Esophagus mucosa (tissue), 1 donor: ENCODE results near the gene SEMA4D. TPM values are rescaled to one million over a fixed set of nuclear protein-coding genes. Genes with fewer than 3 reads are reported as not detected.

Experiments
- ATAC-seq: fragments of 200-7000 bp; cut with Tn5 transposase; one replicate; pipeline ENCODE4 v1.9.1; 2020
- total RNA-seq: library from RNA; stranded (reverse); gene quantifications from one replicate; pipeline ENCODE4 v1.2.4, GENCODE V29; 2023
- donor health status: DM: yes; HTN: yes; CAD: no.

SEMA4D gene
- total RNA-seq, 1 donor from 2014 or later, result 30.4 TPM

DNA sequence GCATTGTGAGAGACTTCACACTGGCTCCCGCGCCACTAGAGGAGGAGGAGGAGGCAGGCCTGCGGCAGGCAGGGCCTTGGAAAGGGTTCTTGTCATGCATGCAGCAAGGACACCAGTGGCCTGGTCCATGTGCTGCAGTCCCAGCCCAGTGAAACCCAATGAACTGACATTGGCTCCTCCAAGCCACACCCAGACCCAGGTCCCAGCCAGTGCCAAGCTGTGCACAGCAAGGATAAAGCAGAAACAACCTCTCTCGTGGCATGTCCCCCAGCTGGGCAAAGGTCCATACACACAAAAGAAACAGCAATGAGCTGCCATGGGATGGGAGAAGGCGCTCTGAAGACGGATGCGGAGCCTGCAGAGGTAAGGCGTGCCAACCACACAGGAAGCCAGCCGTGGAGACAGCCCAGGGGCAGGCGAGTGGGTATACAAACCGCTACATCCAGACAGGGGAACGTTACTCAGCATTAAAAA lies 89.2 kb downstream of the SEMA4D start:
- ATAC-seq, result peak; percentile 55

DNA sequence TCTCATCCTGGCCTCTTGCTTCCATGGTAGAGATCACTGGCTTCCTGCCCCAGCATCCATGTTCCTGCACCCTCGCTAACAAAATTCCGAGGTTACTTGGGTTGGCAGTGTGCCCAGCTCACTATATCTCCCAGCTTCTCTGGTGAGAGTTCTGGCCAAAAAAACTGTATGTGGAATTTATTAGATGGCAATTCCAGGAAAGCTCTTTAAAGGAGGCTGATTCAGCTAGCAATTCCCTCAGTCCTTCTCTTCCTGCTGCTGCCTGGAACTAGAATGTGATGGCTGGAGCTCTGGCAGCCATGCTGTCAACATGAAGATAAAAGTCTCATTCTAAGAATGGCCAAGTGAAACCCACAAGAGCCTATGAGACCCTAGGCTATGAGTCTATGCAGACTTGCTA lies 90.8 kb downstream of the SEMA4D start:
- no peak for ATAC-seq

DNA sequence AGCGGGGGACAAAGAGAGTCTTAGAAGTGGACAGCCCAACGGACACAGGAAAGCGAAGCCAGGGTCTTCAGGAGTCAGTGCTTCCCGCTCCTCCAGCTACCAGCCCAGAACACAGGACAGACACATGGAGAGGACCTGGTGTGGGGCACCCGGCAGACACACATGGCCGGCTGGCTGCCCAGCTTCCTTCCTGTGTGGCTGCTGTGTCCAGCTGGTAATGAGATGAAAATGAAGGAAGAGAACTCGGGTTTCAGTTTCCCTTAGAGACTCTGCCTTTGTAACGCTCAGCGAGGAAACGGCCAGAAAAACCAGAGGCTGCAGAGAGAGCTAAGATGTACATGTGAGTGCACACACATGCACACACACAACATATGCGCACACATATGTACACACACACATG lies 92.1 kb downstream of the SEMA4D start:
- ATAC-seq, result peak; percentile 29

DNA sequence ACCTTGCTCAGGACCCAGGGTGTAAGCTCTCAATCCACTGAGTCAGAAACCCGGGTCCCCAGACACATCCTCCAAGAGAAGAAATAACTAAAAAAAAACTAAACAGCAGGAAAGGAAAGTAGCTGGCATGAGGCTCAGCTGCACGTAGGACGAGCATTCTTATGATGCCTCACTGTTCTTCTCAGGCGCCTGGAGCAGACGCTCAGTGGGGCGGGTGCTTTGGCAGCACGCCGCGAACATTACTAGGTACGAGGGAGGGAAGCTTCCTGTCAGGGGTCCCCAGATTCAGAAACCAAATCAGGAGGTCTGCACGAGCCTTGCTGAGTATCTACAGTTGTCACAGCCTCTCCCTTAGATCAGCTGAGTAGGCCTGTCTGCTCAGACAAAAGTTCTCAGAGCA lies 93.8 kb downstream of the SEMA4D start:
- no peak for ATAC-seq

DNA sequence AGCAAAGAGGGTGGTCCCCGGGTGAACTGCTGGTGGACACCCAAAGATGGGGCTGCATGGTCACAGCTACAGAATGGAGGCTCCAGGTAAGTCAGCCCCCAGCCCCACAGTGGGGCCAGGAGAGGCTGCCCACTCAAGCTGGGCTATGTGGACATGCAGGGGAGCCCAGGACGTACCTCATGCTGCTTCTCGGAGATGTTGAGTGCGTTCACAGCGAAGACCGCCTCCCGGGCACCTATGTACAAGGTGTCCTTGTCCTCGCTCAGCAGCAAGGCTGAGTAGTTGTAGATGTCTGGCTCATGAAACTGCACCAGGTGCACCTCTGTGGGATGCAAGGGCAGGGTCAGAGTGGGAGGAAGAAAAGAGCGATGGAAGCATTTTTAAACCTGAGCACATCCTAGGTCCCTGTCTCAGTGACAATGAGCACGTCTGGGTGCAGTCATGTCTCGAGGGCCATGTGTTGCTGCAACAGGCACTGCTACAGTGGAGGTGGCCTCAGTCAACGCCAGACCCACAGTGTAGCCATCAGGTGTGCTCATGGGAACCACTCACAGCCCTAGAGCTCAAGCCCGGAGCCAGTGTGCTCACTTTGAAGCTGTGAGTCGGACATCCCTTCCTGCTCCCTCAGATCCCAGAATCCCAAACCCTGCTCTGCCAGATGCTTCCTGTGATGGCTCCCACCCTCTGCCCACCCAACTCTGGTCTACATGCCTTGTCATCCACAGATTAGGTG lies 95.1 kb downstream of the SEMA4D start:
- ATAC-seq, result no peak

DNA sequence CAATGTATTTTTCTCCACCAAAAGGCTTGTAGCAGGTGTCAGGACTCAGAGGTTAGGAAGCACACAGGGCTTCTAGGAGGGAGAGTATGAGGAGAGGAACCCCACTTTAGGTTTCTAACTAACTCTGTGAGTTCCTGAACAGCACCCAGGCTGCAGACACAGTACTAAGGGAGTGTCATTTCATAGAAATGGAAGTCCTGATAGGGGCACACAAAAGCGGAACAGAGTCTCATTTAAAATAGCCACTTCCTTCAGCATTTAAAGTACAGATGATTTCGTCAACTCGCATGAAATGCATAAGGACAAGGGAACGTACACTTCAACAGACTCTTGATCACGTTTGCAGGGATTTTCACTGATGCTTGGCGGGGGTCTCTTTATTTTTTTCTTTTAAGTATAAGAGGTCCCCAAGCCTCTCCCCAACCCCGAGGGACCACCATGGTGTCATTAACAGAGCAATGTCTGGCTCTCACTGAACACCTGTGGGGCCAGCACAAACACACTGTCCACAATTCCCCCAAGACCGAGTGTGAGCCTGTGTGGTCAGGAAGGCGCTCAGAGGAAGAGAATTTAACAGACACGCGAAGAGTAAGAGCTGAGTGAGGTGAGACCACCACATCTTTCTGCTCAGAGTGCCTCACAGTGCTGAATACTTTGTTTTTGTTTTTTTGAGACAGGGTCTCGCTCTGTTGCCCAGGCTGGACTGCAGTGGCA lies 97.4 kb downstream of the SEMA4D start:
- peak; percentile 29 for ATAC-seq

DNA sequence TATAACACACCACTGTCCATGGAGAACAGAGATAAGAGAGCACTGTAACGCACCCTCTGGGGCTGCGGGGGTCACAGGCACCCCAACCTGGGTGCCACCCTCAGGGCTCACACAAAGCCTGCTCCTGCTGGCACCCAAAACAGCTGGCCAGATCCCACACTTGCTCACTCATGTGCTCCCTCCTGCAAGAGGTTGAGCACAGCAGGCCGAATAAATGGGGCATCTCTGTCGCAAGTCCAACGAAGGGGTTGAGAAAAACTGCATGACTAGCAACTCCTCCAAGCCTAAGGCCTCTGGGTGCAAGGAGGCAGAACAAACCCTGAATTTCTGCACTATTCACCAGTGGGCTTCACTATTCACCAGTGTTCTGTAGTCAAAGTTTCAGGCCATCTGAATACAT lies 99.3 kb downstream of the SEMA4D start:
- no peak for ATAC-seq

DNA sequence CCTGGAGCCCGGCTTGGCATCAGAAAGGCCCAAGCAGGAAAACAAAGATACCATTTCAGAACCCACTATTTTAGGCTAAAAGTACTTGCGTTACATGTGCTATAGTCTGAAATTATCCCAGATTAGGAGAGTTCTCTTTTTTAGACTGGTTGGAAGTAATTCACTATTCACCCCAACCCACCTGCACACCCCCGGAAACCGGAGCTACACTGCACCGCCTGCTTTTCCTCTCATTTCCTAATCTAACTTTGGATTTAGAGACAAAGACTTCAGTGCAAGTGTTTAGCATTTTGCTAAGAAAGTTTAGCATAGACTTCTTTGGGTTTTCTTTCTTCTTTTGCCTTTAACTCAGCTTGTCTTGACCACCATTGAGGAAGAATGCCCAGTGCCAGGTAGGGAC lies 100.4 kb downstream of the SEMA4D start:
- no peak for ATAC-seq

DNA sequence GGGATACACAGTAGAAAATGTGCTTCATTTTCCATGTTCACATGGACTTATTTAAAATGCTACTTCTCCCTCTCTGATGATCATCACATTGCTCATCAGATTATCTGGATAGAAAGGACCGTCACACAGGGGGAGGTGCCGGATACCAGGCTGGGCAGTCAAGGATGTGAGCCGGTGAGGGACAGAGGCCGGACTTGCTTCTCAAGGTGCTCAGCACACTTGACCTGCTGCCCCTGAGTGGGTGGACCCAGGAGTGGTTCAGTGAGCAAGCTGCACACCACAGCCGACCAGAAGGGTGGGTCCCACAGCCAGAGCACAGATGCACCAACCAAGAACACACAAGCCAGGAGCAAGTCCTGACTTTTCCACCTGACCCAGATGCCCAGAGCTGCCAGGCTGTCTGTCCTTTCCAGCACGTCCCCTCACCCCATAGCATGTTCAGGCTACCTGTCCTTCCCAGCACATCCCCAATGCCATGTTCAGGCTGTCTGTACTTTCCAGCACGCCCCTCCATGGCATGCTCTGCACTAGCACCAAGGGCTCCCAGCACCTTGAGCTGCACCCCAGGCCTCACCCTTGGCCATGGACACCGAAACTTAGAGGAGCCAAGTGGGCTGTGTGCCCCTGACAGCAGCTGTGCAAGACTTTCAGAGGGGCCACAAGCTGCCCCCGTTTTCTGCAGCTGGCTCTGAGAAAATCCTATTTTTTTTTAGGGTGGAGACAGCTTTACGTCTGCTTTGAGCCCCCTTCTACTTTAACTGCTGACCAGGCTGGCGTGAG lies 101.8 kb downstream of the SEMA4D start:
- ATAC-seq, result peak; percentile 85

DNA sequence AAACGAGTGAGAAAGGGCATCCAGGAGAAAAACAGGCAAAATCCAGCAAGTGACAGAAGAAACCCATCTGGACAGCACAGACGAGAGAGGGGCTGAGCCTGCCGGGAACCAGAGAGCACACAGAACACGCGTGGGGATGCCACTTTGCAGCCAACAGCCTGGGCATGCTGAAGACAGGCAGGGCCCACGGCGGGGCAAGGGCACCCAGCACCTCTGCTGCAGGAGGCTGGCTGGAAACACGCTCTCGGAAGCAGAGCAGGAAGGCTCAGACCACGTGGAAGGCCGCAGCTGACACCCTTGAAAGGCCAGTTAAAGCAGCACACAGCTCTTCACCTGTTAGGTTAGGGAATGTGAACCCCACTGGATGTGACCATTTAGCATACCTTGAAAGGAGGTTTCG lies 103.5 kb downstream of the SEMA4D start:
- ATAC-seq, result no peak

DNA sequence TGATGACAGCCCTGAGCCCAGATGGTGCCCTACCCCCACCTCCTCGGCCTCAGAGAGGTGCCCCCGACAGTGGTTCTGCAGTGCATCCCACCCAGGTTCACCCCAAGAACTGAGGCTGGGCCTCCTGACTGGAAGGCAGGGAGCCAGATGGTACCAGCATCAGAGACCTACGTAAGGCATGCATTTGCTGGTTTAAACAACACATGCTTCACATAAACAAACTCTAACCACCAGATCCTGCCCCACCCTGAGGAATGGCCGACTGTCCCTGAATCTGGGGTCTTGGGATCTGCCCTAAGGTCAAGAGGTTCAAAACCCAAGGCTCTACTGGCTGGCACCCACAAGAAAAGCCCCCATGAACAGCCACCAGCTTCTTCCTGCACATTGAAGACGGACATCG lies 106.3 kb downstream of the SEMA4D start:
- no peak for ATAC-seq

DNA sequence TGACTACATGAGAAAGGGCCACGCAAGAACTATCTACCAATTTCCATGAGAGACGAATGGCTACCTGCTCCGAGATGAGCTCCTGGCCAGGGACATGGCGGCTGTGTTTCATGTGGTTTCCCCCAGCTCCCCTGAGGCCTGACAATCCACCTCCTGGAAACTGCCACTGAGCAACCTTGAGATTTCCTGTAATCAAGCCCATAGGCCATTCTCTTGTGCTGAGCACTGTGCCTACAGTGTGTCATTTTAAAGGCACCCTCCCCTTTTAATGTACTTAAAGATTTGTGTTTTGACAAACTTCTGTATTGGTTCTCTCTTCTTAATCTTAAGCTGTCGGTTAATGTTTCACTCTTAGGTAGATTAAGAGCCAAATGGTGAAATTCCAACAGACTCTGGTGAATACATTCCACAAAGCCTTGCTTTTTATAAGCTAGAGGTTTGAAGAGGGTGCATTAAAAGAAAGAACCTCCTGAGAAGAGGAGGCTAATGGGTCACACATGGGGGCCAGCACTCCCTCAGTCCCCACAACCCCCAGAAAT lies 107.3 kb downstream of the SEMA4D start:
- no peak for ATAC-seq

DNA sequence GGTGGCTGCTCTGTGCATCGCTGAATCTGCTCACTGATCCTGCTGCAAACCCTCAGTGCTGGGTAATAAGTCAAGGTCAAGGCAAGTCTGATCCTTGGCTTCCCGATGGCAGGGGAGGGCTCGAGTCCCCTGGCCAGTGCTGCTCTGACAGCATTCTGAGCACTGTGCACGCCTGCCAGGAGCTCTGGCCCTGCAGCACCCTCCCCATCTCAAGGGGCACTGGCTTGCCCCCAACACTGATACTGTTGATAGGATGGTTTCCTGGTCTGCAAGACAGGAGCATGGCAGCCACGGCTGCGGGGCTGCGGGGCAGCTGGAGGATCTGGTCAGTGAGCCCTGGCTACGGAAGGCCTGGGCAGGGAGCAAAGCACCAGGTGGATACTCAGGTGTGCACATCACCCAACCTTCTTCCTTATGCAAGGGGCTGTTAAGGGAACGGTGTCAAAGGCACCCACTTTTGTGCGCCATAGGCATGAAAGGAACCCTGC lies 107.8 kb downstream of the SEMA4D start:
- ATAC-seq, result peak; percentile 20

DNA sequence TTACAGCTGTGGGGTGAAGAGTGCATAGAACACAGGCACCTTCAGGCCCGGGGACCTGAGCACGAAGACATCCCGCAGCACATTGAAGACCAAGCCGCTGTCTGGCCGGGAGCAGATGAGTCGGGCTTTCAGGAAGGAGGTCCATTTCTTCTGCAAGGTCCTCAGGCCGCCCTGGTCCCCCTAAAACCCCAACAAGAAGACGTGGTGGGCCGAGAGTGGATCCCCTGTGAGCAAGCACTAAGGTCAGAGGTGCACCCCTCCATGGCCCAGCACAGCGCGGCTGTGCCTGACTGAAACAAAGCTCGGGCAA lies 109.1 kb downstream of the SEMA4D start:
- no peak for ATAC-seq

DNA sequence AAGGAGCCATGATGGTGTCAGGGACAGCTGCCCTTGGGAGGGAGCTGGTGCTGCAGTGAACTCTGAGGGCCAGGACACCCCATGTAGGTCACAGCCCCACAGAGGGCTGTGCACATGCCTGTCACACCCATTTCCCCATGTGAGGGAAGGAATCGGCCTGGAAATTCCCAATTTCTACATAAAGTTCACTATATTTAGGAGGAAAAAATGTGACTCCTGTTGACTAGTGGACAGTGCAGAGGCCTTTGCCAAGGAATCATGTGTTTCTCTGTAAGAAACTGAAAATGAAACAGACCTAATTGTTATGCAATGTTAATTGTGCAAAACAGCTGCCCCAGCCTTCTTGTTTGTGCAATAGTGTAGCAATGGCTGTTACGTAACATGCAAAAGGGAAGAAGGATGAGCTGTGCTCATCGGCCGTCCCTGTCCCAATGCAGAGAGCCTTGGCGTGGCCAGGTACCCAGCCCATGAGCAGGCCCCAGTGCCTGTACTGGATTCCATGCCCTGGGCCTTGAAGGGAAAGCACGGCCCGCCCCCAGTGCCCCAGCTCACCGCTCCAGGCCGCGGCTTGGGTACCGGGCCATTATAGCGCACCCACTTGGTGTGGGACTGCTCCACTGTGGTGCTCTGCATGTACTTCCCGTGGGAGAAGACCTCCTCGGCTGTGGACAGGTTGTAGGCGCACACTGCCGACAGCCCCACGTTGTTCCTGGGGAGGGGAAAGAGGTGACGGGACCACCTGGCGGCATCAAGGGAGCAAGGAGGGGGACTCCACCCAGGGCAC lies 109.6 kb downstream of the SEMA4D start:
- ATAC-seq, result peak; percentile 81

DNA sequence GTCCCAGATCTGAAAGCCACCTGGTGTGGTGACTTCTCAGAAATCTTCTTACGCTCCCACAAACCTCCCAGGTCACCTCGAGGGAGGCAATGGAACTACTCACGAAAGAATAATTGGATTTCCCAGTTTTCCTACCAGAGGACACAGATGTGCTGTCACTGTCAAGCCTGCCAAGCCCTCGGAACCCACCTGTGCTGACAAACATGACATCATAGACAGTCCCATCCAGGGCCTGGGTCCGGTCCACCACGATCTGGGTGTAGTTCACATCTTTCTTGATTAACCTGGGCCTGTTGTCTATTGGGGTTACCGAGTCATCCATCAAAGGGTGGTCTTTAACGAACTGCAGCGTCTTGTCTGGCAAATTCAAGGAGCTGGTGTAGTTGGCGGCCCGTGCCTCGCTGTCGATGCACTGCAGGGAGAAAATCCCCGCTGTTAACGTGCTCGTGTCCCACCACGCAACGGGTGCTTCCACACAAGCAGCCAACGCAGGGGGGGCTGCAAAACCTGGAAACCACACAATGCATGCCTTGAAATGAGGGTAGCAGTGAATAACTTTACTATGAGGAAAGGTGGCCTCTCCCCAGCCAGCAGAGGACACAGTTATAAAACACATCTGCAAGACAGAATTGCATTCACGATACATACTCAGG lies 110.6 kb downstream of the SEMA4D start:
- no peak for ATAC-seq

DNA sequence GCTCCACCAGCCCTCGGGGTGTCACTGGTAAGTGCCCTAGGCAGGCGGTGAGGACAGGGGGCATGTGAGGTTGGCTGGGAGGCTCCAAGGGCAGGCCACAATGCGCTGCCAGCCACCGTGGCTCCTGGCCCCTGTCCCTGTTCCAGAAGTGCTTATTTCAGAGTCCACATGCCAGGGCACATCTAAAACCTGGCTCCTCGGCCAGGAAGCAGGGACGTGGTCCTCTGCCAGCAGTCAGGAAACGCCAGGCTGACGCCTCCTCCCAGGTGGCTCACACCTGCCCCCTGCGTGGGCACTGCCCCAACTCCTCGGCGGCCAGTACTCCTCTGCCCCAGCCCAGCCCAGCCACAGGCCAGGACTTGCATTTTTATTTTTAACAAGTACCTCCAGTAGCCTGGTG lies 111.1 kb downstream of the SEMA4D start:
- ATAC-seq, result peak; percentile 27

DNA sequence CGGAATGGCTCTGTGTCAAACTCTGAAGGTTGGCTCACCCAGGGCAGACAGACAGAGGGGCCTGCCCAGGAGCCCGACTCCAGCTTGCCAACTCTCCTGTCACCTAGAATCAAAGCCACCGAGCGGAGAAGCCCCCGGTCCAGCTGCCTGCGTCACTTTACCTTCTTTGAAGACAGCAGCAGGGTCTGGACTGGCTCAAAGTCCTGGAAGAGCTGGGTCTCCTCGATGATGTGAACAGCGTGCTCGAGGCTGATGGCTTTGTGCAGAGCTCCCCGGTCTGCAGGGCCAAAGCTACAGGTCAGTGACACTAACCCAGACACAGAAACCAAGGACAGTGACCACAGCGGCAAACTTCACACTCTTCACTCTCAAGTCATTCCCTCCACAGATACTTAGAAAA lies 111.7 kb downstream of the SEMA4D start:
- ATAC-seq, result no peak

DNA sequence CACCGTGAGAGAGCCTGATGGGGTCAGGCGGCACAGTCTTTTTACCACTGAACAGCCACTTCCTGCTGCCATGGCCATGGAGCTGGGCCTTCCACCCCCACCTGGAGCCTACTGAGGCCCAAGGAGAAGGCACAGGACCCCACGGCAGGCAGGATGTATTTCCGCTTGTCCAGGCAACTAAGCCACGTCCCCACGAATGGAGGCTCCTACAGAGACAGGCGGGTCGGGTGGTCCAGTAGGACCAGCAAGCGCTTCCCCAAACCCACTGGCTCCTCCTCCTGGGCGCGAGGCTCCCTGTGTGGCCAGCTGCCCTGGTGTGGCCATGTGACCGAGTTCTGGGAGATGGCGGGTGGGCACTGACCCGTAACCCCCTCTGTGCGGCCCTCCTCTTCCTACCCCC lies 113.1 kb downstream of the SEMA4D start:
- ATAC-seq, result no peak

DNA sequence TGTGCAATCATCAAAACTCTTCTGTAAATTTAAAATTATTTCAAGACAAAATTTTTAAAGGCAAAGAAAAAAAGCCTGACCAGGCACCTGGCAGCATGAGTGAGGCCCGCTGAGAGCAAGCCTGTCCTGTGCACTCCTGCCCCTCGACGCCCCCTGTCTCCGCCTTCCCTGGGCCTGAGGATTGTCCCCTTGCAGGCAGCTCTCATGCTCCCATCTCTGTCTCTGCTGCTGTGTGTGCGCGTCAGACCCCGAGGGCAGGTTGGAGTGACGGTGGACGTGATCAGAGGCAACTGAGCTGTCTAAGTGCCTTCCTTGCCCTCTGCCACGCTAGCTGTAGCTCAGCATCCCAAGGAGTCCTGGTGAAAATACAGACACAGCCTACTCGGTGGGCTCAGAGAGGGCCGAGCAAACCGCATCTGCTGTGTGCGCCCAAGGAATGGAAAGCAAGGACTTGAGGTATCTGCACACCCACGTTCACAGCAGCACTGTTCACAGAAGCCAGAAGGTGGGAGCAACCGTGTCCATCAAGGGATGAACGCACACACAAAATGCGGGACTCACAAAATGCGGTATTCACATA lies 114.1 kb downstream of the SEMA4D start:
- no peak for ATAC-seq

DNA sequence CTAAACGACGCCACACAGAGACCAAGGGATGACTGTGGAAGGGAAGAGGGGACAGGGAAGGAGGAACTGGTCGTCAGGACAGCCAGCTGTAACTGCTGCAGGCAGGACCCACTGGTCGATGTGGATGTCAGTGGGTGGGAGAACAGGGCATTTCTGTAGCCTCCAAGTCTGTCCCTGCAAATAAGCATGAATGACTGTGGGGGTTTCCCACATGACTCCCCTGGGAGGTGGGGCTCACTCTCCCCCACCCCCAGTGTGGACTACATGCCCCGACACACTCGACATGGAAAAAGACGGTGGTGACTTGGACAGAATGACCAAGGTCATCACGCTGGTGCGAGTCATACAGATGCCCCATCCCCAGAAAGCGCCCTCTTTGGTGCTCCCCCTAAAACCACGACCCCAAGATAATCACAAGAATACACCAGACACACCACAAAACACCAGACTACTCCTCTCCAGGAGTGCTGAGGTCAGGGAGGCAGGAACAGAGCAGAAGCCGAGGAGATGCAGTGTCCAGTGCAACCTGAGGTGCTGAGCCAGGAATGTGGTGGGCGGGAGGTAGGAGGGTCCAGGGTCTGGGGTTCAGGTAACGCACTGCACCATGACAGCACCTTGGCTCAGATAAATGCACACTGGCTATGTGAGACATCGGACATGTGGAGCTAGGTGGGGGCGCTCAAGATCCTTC lies 114.7 kb downstream of the SEMA4D start:
- ATAC-seq, result no peak
